A549 treated with RU486 at 1 μM for 4 hours (cell line): ENCODE data around the gene CHRDL2. TPM values are rescaled to one million over a fixed set of nuclear protein-coding genes. Genes with fewer than 3 reads are reported as not detected.

Experiments used
- total RNA-seq: library from RNA; stranded (reverse); fragments of 200-300 nt; extraction: Qiagen RNA extraction; gene quantifications from 5 replicates; pipeline ENCODE4 v1.2.3, GENCODE V29; 2022; ENCODE audit warnings: low read depth

Gene CHRDL2
- total RNA-seq: 2.4 to 6.0 TPM (median 4.4 TPM) in 5 replicates

GRCh38 chr11:74731301-74732094, at the start of gene CHRDL2:
Gene CHRDL2, minus strand, starts transcription at chr11:74731426. Its CDS starts 538 bp downstream, at chr11:74730888.

GRCh38 chr11:74748211-74749126, 17.2 kb upstream of the CHRDL2 start, which contains the start of gene RNF169:
Gene RNF169, plus strand, starts transcription at chr11:74748849. Its CDS starts 32 bp downstream, at chr11:74748881.

Other genes starting within 250 kb of the CHRDL2 start
- 1.8 to 4.2 TPM (median 2.4 TPM) in 5 replicates for gene LIPT2, start 237.7 kb downstream of the CHRDL2 start, total RNA-seq
- gene POLD3, start 138.8 kb downstream of the CHRDL2 start, total RNA-seq: 15.4 to 21.0 TPM (median 19.7 TPM) in 5 replicates
- 3.7 to 6.3 TPM (median 5.2 TPM) in 5 replicates for gene RNF169, start 17.4 kb upstream of the CHRDL2 start, total RNA-seq
- gene XRRA1, start 217.7 kb upstream of the CHRDL2 start, total RNA-seq: 4.4 to 6.1 TPM (median 5.8 TPM) in 5 replicates
- gene SPCS2, start 217.8 kb upstream of the CHRDL2 start, total RNA-seq: 205 to 286 TPM (median 250 TPM) in 5 replicates